Skeletal muscle cell (primary cell): ENCODE data around the gene PPFIBP2.

Experiments
- DNase-seq: peaks from one replicate; pipeline ENCODE4 v3.0.0-alpha.2; 2010; ENCODE audit warnings: low read depth
- H3K4me3 ChIP-seq: 2 replicates; pipeline ENCODE4 v1.5.1; 2011; ENCODE audit warnings: low read depth, mild to moderate bottlenecking, control low read depth, low read length, moderate library complexity

The PPFIBP2 gene

DNA sequence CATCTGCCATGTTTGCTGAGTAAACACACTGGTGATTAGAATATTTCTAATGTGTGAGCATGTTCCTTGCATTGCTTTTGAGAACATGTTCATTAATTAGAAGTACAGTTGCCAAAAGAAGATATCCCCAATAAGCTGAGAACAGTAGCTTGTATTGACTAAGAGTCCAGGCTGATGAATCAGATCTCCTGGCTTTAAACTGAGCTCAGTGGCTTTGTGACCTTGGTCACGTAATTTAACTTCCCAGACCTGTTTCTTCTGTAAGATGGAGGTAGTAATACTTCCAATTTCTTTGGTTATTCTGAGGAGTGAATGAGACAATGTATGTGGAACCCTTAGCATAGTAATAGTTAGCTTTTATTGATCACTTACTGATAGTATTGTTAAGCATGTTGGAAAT lies 97.6 kb downstream of the PPFIBP2 start:
- DNase-seq: no peak

DNA sequence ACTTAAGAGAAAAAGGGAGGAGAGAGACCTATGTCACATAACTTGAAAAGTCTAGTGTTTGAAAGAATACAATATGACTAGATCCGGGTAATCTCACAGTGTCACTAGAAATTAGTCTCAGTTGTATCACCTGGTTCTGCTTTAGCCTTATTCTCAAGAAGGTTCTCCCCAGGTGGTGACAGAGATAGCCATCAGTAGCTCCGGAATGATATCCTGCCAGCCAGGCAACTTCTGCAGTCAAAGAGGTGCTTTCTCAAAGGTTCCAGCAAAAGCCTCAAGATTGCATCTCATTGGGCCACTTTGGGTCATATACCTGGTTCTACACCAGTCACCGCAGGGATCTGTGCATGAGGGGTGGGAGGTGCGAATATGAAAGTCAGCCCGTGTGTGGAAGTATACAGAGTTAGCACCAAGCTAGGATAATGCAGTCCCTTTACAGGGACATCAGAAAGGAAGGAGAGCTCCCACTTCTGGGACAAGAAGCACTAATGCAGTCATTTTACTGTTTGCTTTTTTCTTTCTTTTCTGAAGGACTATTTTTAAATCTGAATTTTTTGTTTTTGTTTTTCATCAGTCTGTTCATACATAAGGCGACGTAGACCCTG lies 98.4 kb downstream of the PPFIBP2 start:
- H3K4me3 ChIP-seq: no peak overlapping the region
- no peak for DNase-seq

More for the DNA sequence above, 97.6 kb downstream of the PPFIBP2 start:
- no peak overlapping the region for H3K4me3 ChIP-seq

DNA sequence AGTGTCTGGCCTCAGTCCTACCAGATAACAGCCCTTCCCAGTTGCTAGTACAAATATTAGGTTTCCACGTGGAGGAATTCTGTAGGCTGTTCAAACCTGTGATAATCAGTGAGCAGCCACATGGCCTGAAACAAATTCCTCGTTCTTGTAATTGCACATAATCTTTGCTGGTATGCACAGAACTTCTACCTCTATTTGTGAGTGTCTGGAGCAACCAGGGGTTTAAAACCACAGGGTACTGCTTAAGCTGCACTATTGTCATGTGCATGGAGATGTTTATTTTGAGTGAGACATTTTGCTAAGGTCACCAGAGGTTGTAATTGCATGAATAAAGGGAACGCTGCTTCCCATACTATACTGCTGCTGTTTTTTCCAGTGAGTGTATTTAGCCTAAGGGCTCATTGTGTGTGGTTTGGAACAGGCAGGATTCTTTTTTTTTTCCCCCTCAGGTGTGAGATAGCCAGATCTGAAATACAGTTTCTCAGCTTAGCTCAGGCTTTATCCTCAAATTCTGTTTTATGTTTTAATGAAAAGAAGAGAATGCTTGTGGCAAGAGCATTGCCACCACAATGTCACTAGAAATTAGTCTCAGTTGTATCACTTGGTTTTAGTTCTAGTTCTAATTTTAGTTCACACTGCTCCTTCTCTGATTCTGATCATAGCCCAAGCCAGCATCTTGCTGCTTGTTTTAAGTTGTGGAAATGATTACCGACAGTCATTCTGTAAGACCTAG lies 99.0 kb downstream of the PPFIBP2 start:
- DNase-seq: no peak
- H3K4me3 ChIP-seq: no peak overlapping the region

DNA sequence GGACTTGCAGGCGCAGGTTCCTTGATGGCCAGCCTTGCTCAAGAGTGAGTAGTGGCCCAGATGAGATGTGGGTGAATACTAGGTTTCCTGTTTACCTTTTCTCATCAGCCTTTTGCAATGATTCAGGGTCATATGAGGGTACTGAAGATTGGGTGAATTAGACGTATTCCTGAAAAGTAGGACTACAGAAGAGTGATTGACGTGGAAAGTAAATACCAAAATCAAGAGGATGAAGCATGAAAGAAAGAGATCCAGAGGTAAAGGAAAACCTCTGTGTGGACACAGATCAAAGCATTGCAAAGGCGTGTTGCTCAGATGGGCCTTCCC lies 99.6 kb downstream of the PPFIBP2 start:
- no peak for DNase-seq
- no peak overlapping the region for H3K4me3 ChIP-seq

DNA sequence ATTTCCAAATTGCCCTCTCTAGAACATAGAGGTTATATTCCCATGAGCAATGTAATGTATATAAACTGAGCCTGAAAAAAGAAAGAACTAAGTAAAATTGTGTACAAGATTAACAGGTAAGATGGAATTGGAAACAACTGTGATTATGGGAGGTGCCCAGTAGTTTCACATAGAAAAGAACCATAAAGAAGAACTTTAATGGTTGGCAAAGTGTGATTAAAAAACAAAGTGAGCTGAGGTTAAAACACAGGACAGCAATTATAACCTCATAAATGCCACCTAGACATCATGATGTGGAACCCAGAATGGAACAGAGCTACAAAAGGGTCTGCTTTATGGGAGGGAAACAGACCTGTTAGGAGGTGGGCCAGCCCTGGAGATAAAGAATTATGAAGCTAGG lies 100.9 kb downstream of the PPFIBP2 start:
- no peak for DNase-seq
- H3K4me3 ChIP-seq: no peak overlapping the region

DNA sequence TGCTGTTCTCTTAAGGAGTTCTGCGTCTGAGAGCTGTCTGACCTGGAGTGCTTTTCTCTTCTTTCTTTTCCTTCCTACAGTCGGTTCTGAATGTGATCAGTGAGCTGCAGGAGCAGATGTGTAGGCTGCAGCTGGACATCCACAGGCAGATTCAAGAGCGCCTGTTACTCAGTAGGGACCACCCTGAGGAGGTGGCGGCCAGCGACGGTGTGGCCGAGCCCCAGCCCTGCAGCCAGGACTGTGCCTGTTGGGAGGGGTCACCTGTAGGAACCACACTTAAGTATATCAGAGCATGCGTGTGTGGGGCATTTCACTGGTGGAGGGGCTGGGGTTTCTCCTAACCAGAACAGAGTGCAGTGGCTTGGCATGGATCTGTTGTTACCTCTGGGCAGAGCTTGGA lies 103.2 kb downstream of the PPFIBP2 start:
- DNase-seq: no peak
- H3K4me3 ChIP-seq: no peak overlapping the region

DNA sequence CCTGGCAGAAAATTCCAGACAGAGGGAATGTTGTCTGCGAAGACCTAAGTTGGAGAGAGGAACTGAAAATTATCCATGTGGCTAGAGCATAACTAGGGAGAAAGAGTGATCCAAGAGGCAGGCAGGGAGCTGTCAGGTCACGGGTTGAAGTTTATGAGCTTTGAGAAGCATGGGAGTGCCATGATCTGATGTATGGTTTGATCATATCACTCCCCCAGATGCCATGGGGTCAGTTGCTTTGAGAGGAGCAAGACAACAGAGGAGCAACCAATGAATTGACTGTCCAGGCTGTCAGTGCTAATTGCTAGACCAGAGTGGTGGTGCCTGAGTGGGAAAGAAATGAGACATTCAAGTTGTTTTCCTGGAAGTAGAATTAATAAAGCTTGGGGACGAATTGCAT lies 105.5 kb downstream of the PPFIBP2 start:
- DNase-seq: no peak
- H3K4me3 ChIP-seq: no peak overlapping the region

DNA sequence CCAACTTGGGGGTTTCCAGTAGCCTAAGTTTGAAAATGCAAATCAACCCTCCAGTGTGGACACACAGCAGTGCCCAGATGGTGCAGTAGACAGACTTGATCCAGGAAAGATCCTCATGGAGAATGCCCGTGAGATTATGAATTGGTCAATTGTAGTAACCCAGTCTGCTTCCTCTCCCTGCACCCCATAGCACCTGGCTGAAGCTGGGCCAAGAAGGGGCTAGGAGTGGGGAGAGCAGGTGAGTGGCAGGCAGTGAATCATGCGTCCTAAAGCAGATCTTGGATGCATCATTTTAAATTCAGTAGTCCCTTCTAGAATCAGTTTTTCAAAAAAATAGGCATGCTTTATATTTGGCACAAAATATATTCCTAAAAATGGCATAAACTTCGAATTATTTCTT lies 107.3 kb downstream of the PPFIBP2 start:
- no peak overlapping the region for H3K4me3 ChIP-seq
- no peak for DNase-seq

DNA sequence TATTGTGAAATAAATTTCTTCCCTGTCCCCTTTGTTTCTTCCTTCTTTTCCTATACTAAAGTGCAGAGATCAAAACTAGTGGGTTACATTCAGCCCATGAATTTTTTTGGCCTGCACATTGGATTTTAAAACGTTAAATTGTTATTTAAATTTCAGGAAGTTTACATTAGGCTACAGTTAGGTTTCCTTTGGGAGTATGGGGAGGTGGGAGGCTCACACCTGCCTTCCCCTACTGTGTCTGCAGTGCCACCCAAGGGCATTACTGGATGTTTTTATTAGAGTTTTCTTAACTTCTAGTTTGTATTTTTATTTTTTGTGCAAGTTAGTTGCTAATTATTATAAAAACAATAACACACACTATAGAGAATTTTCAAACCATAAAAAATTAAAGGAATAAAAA lies 107.8 kb downstream of the PPFIBP2 start:
- DNase-seq: no peak
- no peak overlapping the region for H3K4me3 ChIP-seq

DNA sequence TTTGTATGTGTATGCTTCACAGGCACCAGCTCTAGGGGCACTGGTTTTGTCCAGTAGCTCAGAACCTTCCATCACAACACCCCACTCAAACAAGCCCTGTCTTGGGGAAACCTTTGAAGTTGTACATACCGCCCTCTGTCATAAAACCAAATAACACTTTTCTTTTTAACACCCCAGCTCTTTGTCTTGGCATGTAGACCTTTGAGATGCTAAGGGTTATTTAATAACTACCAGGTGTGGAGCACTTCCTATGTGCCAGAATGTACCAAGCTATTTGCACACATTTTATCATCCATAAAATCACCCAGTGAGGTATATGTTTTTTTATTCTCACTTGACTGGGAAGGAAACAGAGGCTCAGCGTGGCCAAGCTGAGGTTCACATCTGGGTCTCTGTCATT lies 108.9 kb downstream of the PPFIBP2 start:
- no peak for DNase-seq
- H3K4me3 ChIP-seq: no peak overlapping the region

DNA sequence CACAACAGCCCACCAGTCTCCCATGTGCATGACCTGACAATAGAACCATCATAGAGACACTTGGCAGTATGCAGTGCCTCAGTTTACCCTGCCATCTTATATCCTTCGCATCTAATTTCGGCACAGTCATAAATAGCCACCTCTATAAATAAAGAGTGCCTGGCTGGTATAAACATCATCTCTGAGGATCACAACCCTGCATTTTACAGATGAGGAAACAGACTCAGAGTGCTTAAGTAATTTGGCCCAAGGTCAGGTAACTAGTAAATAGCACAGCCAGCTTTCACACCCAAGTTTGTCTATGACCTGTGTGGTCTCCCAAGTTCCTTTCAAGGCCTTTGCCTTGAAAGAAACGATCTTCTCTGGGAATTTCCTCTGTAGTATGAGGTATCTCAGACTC lies 114.9 kb downstream of the PPFIBP2 start:
- no peak for DNase-seq
- no peak overlapping the region for H3K4me3 ChIP-seq

DNA sequence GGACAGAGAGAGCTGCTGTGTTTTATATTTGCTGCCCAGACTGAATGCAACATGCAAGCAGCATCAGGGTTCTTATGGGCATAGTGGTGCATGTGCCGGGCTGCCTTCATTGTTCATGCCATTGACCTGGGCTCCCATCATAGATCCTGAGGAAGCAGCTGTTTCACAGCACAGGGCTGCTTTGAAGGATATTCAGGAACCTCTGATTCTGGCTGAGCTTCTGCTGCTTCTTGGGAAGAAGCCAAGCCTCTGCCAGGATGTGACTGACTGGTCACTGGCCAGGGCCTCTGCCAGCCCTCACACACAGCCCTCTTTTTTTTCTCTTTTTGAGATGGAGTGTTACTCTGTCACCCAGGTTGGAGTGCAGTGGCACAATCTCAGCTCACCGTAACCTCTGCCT lies 116.2 kb downstream of the PPFIBP2 start:
- H3K4me3 ChIP-seq: no peak overlapping the region
- no peak for DNase-seq

DNA sequence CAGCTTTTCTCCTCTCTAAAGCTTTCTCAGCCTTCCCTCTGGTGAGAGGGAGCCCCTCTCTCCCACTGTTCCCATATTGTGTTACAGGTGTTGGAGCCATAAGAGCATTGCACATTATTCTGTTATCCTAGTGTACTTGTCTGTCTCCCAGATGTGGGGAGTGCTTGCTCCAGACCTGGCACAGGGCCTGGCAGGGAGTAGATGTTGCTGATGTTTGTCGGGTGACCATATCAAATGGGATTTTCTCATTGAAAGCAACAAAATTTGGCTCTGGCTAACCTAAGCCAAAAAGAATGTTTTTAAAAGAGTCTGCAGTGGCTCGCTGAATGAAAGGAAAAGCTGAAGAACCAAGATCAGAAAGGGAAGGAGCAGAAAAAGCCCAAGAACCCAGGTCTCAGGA lies 118.4 kb downstream of the PPFIBP2 start:
- DNase-seq: no peak
- H3K4me3 ChIP-seq: no peak overlapping the region

DNA sequence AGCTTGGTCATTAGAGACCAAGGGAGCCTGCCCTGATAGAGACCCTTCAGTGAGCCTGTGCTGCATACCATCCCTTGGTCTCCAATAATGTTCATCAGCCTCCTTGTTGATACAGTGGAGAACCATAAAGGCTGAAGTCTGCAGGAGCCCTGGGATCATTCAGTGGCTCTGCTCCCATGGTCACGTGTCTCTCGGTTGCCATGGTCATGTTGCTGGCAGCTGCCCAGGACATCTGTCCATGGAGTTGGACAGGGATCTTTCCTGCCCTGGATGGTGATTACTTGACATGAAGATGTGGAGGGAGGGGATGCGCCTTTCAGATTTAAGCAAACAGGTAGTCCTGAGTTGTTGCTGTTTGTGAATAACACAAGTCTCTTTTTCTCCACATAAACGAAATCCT lies 121.3 kb downstream of the PPFIBP2 start:
- no peak for DNase-seq
- H3K4me3 ChIP-seq: no peak overlapping the region

DNA sequence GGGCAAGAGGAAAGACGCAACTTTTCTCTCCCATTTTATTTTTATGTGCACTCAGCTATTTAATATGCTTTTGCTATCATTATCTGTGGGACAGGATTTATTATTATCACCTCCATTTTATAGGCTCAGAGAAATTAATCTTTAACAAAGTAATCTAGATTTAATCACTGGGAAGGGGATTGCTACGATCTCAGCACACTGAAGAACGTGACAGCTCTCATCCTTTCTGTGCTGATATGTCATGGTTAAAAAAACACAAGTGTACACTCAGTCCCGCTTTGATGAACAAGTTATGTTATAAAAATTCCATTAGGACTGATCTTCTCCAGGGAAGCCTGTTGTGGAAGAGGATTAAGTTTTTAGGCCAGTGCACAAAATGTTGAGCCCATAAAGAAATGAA lies 121.9 kb downstream of the PPFIBP2 start:
- no peak for DNase-seq
- H3K4me3 ChIP-seq: no peak overlapping the region

DNA sequence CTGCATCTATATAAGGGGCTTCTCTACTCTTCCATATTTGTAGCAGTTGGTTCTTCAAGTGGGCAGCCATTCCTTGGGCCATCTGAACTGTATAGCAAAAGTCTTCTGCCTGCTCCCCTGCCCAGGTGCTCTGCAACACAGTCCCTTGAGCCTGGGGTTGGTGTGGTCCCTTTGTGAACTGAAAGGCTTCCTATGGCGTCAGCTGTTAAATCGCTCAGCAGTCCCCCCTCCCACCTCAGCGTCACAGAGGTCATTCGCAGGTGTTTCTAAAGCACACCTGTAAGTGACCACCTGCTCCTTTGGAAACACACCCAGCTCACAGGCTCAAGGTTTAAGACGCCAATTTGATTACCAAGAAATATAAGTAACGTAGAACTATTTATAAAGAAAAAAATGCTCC lies 122.6 kb downstream of the PPFIBP2 start:
- no peak for DNase-seq
- no peak overlapping the region for H3K4me3 ChIP-seq

DNA sequence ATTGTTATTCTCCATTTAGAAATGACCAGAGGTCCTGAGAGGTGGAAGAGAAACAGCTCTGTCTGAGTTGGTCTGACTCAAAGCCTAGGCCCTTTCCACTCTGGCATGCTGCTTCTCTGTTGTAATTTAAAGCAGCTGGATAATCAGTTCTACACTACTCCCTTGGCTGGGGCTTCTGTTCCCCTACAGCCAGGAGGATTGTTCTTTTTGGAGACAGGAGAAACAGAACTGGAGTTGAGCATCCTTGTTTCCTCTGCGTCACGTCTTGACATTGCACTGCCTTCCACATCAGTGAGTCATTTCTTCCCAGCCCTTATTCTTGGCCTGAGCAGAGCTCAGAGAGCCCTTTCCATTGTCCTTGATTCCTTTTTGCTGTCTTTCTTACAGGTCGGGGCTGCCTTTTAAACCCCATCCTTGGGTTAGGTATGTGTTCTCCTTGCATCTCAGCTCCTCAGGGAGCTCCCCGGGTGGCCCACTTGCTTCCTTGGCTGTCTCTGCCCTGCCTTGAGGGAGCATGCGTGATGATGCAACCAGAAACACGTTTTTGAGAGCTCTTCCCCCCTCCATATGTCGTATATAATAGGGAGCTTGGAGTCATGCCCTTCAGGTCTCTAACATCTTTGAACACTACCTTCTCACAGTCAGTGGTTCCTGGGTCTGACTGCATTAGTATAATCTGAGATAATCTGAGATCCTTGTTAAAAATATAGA lies 123.8 kb downstream of the PPFIBP2 start:
- DNase-seq: peak; percentile 23
- no peak overlapping the region for H3K4me3 ChIP-seq

DNA sequence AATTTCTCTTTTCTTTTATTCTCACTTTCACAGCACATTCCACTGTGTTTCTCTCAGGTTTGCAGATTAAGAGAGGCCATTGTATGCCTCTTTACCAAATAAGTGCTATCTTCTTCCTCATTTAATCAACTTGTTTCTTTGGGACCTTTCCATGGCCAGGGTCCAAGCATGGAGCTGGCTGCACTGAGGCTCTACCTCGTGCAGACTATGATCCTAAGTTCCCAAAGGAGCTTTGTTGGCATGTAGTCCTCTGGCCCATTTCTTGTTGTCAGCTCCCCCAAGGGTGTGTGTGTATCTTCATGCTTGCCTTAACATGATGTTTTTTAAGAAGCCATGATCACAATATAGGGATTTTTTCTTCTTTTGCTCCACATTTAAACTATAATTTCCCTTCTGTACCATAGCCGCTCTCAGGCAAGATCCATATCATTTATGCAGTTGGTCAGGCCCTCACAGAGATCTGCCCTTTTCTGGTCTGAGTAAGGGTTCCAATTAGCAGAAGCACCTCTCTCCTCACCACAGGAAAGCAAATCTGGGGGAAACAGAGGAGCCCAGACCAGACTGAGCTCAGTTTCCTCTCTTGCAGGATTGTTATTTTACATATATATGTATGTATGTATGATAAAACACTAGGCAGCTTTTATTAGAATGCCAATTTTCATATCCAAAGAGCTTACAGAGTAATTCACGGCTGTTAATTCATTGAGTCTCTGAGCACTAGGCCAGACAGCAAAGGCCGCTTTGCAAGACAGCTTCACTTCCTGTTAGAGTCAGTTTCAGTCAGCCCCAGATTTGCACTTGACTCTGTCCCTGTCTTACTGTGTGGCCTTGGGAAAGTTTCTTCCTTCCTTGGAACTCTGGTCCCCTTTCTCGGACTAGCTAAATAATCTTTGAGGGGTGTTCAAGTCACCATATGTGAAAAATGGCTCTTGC lies 125.2 kb downstream of the PPFIBP2 start:
- H3K4me3 ChIP-seq: no peak overlapping the region
- DNase-seq: no peak

DNA sequence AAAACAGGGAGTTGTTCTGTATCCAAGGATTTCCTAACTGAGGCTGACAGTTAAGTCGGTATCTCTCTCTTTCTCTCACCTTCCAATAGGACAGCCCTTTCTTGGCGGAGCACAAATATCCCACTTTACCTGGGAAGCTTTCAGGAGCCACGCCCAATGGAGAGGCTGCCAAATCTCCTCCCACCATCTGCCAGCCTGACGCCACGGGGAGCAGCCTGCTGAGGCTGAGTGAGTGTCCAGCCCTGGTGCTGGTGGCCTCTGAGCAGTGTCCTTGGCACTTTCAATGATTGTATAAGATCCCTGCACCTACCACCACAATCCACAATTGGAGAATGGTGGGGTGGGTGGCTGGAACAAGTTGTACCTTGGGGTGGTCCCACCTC lies 125.8 kb downstream of the PPFIBP2 start:
- H3K4me3 ChIP-seq: no peak overlapping the region
- no peak for DNase-seq

DNA sequence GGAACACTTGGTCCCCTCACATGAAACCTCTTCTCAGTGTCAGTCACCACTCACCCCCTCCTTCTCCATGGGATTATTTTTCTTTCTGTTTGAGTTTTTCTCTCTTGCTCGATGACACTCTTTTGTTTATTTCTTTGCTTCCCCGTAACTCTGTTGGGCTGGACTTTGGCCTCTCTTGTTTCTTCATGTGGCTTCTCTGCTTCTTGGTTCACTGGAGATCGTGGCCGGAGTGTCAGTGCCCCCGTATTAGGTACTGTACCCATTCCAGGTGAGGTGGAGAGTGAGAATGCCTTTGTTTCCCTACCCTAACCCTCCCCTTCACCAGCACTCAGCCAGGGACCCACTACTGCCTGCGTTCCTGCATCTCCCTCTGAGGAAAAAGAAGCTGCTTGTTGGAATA lies 127.0 kb downstream of the PPFIBP2 start:
- no peak for DNase-seq
- no peak overlapping the region for H3K4me3 ChIP-seq
